ENCODE results near the gene NETO1. TPM values are rescaled to one million over a fixed set of nuclear protein-coding genes. Genes with fewer than 3 reads are reported as not detected.

Gene NETO1
- polyA plus RNA-seq, 1 experiment, result 0.55 TPM

- Histone ChIP-seq H3K9me3 (ENCODE audit: control insufficient read depth, insufficient read depth, low read length) (peaks cover 4% of the 10 kb centered on the region; the same call in 1 of the 2 replicates), H3K27ac (ENCODE audit: low read depth, low read length) (no peak overlapping the region), H3K27me3 (ENCODE audit: control insufficient read depth, insufficient read depth, low read length) (peaks cover 33% of the 10 kb centered on the region), H3K4me3 (ENCODE audit: low read depth, low read length) (peak overlapping the region; percentile 41)
- TF ChIP-seq, protein P1, sequence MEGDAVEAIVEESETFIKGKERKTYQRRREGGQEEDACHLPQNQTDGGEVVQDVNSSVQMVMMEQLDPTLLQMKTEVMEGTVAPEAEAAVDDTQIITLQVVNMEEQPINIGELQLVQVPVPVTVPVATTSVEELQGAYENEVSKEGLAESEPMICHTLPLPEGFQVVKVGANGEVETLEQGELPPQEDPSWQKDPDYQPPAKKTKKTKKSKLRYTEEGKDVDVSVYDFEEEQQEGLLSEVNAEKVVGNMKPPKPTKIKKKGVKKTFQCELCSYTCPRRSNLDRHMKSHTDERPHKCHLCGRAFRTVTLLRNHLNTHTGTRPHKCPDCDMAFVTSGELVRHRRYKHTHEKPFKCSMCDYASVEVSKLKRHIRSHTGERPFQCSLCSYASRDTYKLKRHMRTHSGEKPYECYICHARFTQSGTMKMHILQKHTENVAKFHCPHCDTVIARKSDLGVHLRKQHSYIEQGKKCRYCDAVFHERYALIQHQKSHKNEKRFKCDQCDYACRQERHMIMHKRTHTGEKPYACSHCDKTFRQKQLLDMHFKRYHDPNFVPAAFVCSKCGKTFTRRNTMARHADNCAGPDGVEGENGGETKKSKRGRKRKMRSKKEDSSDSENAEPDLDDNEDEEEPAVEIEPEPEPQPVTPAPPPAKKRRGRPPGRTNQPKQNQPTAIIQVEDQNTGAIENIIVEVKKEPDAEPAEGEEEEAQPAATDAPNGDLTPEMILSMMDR (IDR thresholded peaks at IDR 0.05; ENCODE audit: low read depth, low read length), result no peak
- no peak for DNase-seq (ENCODE audit: low read depth, low spot score)
- ChIA-PET CTCF (no interaction called here), POLR2A (no interaction called here)
Observed at GRCh38 chr18:72866442-72866900, 1.3 kb downstream of the NETO1 start.

- DNase-seq (ENCODE audit: low read depth, low spot score), result no peak
- TF ChIP-seq, protein P1 (IDR thresholded peaks at IDR 0.05; ENCODE audit: low read depth, low read length), result no peak
- H3K4me3 ChIP-seq (ENCODE audit: low read depth, low read length), result no peak overlapping the region
- H3K9me3 ChIP-seq (ENCODE audit: control insufficient read depth, insufficient read depth, low read length), result peaks cover 4% of the 10 kb centered on the region; the same call in 1 of the 2 replicates
- peaks cover 21% of the 10 kb centered on the region for H3K27me3 ChIP-seq (ENCODE audit: control insufficient read depth, insufficient read depth, low read length)
- CTCF ChIA-PET, result no interaction called here
- POLR2A ChIA-PET, result no interaction called here
- H3K27ac ChIP-seq (ENCODE audit: low read depth, low read length), result no peak overlapping the region
Observed at GRCh38 chr18:72863754-72864153, 4.0 kb downstream of the NETO1 start.

DNA sequence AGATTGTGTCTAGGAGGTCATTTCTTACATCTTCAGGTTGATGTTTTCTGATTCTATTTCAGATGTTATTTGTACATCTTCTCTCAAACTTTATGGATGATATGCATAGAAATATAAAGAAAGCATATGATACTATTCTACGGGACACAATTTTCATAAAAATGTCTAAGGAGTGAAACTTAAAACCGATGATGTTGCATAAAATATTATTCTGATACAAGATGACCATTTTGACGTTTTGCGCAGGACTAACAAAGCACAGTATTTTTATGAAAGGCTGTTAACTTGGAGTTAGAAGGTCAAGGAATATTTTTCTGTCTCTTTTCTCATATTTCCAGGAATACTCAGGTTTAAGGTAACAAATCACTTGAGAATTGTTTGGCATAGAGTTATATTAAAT, 8.7 kb downstream of the NETO1 start:
- no peak overlapping the region for H3K27ac ChIP-seq (ENCODE audit: low read depth, low read length)
- ChIA-PET CTCF (no interaction called here), POLR2A (no interaction called here)
- H3K4me3 ChIP-seq (ENCODE audit: low read depth, low read length), result no peak overlapping the region
- H3K27me3 ChIP-seq (ENCODE audit: control insufficient read depth, insufficient read depth, low read length), result no peaks in the 10 kb centered on the region
- H3K9me3 ChIP-seq (ENCODE audit: control insufficient read depth, insufficient read depth, low read length), result no peaks in the 10 kb centered on the region; the same call in none of the 2 replicates
- no peak for DNase-seq (ENCODE audit: low read depth, low spot score)
- TF ChIP-seq, protein P1 (IDR thresholded peaks at IDR 0.05; ENCODE audit: low read depth, low read length), result no peak

DNA sequence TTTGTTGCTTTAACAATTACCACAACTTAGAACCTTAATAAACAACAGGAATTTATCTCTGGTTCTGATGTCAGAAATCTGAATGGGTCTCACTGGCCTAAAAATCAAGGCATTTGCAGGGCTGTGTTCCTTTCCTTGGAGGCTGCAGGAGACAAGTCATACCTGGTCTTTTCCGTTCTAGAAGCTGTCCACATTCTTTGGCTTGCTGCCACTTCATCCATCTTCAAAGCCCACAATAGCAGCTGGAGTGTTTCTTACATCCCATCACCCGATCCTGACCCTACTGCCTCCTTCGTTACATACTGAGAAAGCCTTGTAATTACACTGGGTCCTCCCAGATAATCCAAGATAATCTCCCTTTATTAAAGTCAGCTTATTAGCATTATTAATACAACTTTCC, 18.1 kb downstream of the NETO1 start:
- POLR2A ChIA-PET, result no interaction called here
- TF ChIP-seq, protein P1 (IDR thresholded peaks at IDR 0.05; ENCODE audit: low read depth, low read length), result no peak
- Histone ChIP-seq H3K9me3 (ENCODE audit: control insufficient read depth, insufficient read depth, low read length) (peaks cover 7% of the 10 kb centered on the region), H3K27ac (ENCODE audit: low read depth, low read length) (no peak overlapping the region), H3K27me3 (ENCODE audit: control insufficient read depth, insufficient read depth, low read length) (no peaks in the 10 kb centered on the region), H3K4me3 (ENCODE audit: low read depth, low read length) (no peak overlapping the region)
- DNase-seq (ENCODE audit: low read depth, low spot score), result no peak
- CTCF ChIA-PET, result no interaction called here

- no peak for DNase-seq (ENCODE audit: low read depth, low spot score)
- CTCF ChIA-PET, result no interaction called here
- no peaks in the 10 kb centered on the region for H3K27me3 ChIP-seq (ENCODE audit: control insufficient read depth, insufficient read depth, low read length)
- POLR2A ChIA-PET, result no interaction called here
- H3K27ac ChIP-seq (ENCODE audit: low read depth, low read length), result no peak overlapping the region
- TF ChIP-seq, protein P1 (IDR thresholded peaks at IDR 0.05; ENCODE audit: low read depth, low read length), result no peak
- H3K4me3 ChIP-seq (ENCODE audit: low read depth, low read length), result no peak overlapping the region
- H3K9me3 ChIP-seq (ENCODE audit: control insufficient read depth, insufficient read depth, low read length), result peaks cover 7% of the 10 kb centered on the region
Observed at GRCh38 chr18:72848503-72849237, 19.1 kb downstream of the NETO1 start.
